HG03175 (cell line): Measurements from ENCODE around the gene PSAPL1.

ENCODE experiments used
- ATAC-seq: cut with Tn5 transposase; IDR thresholded peaks from one replicate; pipeline ENCODE4 v1.9.1; 2021; ENCODE audit warnings: mild to moderate bottlenecking, moderate library complexity; ENCODE audit not compliant: unreplicated experiment

PSAPL1 gene

GRCh38 chr4:7384003-7384928 is 50.5 kb downstream of the PSAPL1 start:
- ATAC-seq, result no peak

- no peak for ATAC-seq
Observed at GRCh38 chr4:7383266-7383665, 51.5 kb downstream of the PSAPL1 start.

GRCh38 chr4:7382634-7383014 is 52.1 kb downstream of the PSAPL1 start:
- no peak for ATAC-seq

- ATAC-seq, result no peak
Observed at GRCh38 chr4:7381890-7382633, 52.7 kb downstream of the PSAPL1 start.

- no peak for ATAC-seq
Observed at GRCh38 chr4:7381221-7381889, 53.4 kb downstream of the PSAPL1 start.
